DMS 273 (cell line): Measurements from ENCODE around the gene EXOC4.

Experiments used
- DNase-seq: peaks from one replicate; lab custom pipeline; 2025; ENCODE audit not compliant: unreplicated experiment; lab: John Stamatoyannopoulos, UW

EXOC4 gene

DNA sequence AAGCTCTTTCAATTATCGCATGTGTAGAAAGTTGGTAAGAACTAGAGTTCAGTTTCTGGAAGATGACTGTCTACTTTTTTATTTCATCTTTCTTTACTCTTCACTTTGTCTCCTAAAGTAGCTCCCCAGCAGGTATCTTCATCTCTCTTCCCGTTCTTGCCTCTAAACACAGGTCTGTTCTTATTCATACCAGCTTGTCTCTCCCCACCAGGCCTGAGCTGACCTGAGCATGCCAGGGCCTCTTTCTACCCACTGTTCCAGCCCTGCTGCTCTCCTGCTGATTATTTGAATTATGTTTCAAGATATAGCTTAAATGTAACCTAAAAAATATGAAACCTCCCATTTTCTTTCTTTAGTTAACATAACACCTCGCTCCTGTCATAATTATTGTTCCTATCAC, 488.2 kb downstream of the EXOC4 start:
- DNase-seq = no peak

- DNase-seq = no peak
These were observed 488.8 kb downstream of the EXOC4 start for GRCh38 chr7:133741703-133742102.

GRCh38 chr7:133742709-133743538, 490.0 kb downstream of the EXOC4 start:
- DNase-seq = peak; percentile 44

DNA sequence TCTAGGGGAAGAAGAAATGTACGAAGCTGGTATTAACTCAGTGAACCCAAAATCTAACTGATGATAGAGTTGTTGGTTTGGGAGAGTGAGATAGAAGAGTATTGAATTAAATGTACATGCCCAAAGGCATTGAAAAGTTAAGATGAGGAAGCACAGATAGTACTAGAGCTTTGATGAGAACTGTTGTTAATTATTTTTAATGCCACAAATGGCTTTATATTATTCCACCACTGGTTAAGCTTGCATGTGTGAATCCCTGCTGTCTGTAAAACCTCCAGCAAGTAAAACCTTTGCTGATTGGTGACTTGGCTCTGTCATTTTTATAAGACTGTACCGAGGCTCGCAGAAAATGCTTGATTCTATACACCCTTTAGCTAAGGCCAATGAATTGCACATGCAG, 491.6 kb downstream of the EXOC4 start:
- DNase-seq = no peak

DNA sequence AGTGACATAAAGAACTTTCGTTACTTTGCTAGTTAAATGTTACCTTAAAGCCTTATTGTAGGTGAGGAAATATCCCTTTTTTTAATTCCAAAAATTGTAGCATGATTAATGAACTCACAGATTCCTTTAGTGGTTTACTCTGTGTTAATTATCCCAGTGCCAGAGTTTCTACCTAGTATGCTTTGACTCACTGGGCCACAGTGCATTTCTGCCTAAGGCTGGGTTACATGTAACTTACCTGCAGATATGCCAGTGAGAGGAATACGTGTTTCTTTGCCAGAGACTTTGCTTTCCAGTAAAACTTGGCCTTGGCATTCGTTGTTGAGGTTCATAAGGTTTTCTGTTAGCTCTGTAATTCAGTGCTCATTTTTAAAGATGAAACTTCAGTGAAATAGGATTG, 493.4 kb downstream of the EXOC4 start:
- DNase-seq = no peak

DNA sequence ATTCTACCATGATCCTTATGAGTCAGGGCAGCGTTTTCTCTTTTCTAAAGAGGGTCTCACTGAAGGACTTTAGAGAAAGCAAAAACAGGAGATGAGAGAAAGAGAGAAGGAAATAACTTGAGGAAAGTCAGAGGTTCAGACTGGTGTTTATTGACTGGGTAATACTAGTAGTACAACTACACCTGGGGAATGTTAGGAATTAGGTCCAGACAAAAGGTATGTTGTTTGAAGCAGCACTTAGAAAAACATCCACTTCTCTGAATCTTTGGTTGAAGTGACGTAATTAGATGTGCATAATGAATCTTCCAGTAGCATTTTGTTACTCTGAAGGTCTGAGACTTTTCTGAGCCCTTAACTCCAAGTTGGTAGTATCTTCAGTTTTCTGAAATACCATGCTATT, 494.0 kb downstream of the EXOC4 start:
- DNase-seq = no peak

DNA sequence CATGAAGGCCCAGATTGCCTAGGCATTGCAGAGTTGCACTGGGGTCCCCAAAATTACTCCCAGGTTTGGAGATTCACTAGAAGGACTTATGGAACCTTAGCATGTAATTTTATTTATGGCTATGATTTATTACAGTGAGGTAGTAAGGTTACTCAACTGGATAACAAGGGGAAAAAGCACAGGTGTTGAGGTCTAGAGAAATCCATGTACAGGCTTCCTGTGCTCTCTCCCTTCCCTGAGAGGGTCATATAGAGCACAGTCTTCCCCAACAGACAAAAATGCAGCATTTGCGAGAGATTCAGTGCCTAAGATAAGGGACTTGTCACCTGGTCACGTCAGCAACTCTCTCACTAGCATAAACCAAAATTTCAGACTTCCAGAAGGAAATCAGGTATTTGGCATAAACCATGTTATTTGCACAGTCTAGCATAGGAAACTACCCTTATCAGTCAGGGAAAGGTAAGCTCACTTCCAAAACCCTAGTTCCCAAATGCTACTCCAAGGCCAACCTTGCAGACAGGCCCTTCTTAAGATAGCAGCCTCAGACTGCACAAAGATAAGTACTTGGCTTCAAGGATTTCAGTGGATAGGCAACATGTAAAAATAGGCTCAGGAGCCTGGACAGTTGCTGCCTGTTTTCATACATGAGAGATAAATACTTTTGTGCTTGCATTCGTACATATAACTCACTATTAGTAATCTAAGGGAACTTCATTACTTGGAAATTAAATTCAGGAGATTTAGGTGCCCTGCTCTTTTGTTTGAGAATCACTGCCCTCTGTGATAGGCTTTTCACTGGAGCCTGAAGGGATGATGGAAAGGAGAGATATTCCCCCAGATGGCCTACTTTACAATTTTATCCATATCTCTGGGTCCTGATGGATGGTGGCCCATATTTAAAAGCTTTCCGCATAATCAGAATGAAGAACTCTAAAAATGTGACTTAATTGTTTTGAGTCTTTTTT, 495.8 kb downstream of the EXOC4 start:
- no peak for DNase-seq

DNA sequence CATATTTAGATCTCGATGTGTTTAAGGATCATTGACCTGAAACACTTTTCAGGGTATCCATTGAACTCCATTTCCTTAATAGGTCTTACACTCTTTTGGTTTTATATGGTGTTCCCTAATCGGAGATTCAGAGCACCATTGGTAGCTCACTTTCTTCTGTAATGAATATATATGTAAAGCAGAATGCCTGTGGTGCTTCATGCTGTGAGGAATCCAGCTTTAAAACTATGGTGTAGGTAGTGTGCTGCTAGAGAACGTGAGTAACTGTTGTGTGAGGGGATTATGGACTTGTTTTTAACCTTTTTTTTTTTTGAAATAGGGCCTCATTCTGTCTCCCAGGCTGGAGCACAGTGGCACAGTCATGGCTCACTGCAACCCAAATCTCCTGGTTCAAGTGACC, 497.4 kb downstream of the EXOC4 start:
- no peak for DNase-seq

- no peak for DNase-seq
These were observed 498.2 kb downstream of the EXOC4 start for GRCh38 chr7:133751079-133751478.

GRCh38 chr7:133753513-133753912, 500.6 kb downstream of the EXOC4 start:
- no peak for DNase-seq

DNA sequence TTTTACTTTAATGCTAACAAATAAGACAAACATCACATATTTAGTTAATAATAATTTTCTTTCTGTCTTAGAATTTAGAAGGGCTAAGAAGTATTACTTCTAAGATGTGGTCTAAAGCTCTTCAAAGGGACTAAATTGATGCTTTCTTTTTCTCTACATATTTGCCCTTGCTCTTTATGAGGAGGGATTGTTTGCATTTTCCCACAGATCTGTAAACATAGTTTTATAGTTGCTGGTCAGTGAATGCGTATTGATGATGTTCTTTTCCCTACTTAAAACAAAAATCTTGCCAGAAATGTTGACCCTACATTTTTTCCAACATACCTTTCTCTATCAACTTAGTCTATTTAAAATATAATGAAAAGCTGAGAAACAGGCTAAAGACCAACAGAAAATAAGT, 501.8 kb downstream of the EXOC4 start:
- no peak for DNase-seq

GRCh38 chr7:133755901-133756300, 503.0 kb downstream of the EXOC4 start:
- no peak for DNase-seq

DNA sequence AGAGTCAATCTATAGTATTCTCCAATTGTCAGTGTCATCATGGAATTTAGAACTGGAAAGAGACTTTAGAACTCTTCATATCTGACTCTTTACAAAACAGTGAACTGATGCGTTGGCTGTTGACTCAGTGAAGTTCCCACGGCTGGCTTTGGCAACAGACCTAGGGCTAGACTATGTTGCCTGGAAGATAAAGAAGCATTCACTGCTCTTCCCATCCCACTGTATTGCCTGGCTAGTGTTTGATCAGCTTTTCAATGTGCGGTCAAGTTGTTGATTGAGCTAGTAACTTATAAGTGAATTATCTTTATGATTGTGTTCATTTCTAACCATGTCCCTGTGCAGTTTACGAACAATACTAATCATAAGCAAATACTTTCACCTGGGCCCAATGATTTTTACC, 508.6 kb downstream of the EXOC4 start:
- DNase-seq = no peak

GRCh38 chr7:133763076-133763640, 510.3 kb downstream of the EXOC4 start:
- no peak for DNase-seq

DNA sequence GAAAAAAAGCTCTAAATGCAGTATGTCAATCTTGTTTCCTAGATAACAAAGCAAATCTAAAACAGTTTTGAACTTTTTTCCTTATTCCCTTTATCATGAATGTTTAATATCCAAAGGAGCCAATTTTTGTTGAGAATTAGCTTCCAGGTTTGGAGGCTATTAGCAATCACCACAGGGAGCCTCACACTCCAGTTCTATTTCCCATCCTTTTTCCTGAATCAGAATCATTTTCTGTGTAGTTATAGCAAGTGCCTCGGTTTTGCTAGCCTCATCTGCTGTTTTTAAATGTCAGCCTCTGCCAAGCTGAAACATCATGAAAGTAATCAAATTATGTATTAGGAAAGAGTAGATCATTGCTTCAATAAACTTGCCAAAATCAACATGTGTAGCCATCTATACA, 516.8 kb downstream of the EXOC4 start:
- DNase-seq = no peak

DNA sequence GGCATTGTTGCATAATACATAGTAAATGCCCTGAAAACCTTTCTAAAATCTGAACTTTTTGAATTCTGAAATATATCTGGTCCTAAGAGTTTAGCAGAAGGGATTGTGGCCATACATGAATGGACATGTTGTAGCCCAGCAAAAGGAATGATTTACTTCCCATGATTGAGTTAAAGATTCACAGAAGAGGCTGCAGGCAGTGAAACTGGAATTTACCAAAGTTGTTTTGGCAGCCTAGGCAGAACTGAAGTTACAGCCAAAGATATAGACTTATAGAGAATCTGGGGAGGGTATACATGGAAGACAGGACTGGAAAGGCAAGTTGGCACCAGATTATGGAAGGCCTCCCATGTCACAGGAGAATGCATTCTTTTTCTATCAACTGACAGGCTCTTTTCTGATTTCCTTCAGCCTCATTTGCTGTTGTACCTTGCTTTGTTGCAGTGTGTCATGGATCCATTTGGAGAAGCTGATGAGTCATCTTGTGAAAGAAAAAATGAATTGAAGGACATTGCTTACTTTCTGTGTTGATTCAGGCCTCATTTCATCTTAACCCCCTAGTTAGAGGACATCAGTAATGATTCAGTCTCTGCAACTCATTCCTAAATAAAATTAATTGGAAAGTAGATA, 518.1 kb downstream of the EXOC4 start:
- peak; percentile 11 for DNase-seq

DNA sequence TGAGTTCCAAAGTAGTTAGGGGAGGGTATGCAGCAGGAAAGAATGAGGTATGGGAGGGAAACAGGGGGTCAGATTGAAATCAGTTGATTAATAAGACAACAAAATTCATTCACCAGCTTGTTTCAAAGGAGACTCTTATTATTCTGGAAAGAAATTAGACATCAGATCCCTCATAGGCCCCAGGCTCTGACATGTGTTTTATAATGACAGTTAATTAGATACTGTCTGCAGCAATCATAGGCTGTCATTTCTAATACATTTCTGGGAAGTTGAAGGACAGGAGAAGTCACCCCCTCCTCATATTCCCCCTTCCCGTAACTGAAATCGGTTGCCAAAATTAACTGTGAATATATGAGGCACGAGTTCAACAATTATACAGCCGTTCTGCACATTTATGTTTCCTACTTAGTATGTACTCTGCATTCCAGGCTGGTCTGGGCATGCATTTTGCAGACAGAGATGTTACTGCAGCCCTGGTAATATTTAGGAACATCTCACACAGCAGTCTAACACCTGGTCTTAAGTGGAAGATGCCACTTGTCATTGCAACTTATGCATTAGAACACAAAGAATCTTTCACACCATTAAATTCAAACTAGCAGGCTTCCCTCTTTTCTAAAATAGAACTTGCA, 519.0 kb downstream of the EXOC4 start:
- peak; percentile 39 for DNase-seq

DNA sequence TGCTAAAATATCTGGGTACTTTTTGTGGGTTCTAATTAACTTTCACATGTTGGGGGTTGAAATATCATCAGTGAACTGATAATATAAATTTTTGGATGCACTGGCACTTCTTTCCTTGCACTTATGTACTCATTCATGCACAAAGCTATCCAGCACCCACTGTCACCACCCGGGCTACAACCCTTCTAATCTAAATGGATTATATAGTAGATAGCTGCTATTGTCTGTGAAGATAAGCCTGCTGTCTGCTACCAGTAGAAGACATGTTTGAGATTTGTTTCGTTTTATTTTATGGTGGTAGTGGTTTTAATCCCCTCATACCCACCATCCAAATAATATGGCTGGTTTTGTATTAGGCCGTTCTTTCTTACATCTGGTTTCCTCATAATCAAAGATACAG, 520.7 kb downstream of the EXOC4 start:
- DNase-seq = no peak

- no peak for DNase-seq
These were observed 522.3 kb downstream of the EXOC4 start for GRCh38 chr7:133775201-133775600.

DNA sequence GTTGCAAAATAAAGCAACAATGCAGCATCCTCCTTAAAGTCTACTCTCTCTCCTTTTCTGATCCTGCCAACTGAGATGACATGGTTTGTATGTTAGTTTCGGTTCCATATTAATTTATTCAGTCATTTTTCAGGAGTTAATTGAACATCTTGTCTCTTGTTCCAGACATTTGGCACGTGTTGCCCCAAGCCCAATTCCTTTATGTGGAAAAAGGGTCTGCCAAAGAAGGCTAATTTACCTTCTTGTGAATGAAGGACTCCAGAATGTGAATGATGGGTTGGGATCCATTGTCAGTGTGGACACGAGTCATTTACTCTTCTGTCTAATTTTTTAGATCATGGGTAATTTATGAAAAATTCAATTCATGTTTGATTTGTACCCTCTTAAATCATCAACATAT, 523.4 kb downstream of the EXOC4 start:
- DNase-seq = no peak

- DNase-seq = no peak
These were observed 524.8 kb downstream of the EXOC4 start for GRCh38 chr7:133777701-133778100.
